Tibial nerve (tissue), 4 donors: Measurements from ENCODE around the gene LKAAEAR1.

Source experiments
- EP300 ChIP-seq, 2 donors: sonication (generic); formaldehyde crosslinking; IDR thresholded peaks; one replicate each; pipeline ENCODE4 v1.6.1; 2017; ENCODE audit warnings: antibody characterized with exemption in 2 of 2, mild to moderate bottlenecking in 1 of 2
- POLR2A ChIP-seq, 2 donors: fragments of 450-650 bp; IDR thresholded peaks; one replicate each; pipeline ENCODE4 v1.6.1; 2017; ENCODE audit warnings: antibody characterized with exemption in 2 of 2, mild to moderate bottlenecking in 2 of 2, moderate library complexity in 2 of 2
- TF ChIP-seq, protein P1 (sequence below), 5 experiments: fragments of 200-600 bp in 3 of 5; fragments of 450-650 bp in 2 of 5; sonication (generic) in 3 of 5; IDR thresholded peaks; one replicate each; pipeline ENCODE4 v1.5.1; 2016 to 2019; ENCODE audit warnings: antibody characterized with exemption in 5 of 5, mild to moderate bottlenecking in 3 of 5, moderate library complexity in 2 of 5

DNA sequence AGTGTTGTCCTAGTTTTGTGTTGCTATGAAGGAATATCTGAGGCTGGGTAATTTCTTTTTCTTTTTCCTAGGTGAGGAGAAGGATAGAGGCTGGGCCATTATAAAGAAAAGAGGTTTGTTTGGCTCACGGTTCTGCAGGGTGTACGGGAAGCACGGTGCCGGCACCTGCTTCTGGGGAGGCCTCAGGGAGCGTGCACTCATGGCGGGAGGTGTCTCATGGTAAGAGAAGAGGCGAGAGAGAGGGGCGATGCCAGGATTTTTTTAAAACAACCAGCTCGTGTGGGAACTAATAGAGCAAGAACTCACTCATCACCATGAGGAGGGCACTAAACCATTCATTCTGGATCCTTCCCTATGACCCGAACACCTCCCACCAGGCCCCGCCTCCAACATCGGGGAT is 37.4 kb upstream of the LKAAEAR1 start:
- TF ChIP-seq, protein P1, sequence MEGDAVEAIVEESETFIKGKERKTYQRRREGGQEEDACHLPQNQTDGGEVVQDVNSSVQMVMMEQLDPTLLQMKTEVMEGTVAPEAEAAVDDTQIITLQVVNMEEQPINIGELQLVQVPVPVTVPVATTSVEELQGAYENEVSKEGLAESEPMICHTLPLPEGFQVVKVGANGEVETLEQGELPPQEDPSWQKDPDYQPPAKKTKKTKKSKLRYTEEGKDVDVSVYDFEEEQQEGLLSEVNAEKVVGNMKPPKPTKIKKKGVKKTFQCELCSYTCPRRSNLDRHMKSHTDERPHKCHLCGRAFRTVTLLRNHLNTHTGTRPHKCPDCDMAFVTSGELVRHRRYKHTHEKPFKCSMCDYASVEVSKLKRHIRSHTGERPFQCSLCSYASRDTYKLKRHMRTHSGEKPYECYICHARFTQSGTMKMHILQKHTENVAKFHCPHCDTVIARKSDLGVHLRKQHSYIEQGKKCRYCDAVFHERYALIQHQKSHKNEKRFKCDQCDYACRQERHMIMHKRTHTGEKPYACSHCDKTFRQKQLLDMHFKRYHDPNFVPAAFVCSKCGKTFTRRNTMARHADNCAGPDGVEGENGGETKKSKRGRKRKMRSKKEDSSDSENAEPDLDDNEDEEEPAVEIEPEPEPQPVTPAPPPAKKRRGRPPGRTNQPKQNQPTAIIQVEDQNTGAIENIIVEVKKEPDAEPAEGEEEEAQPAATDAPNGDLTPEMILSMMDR (IDR thresholded peaks at IDR 0.05), result no peak
- no peak for TF ChIP-seq EP300 (IDR thresholded peaks at IDR 0.05)
- no peak for TF ChIP-seq POLR2A (IDR thresholded peaks at IDR 0.05)
